ENCODE results near the gene SKOR1. TPM values are rescaled to one million over a fixed set of nuclear protein-coding genes. Genes with fewer than 3 reads are reported as not detected.

Gene SKOR1
- total and polyA plus RNA-seq, 10 of the 15 experiments (the other 5 are each of a cell fraction or from before 2014, with no cell fraction given): 0.04 to 0.36 (median 0.10) TPM; not detected in 4

DNA sequence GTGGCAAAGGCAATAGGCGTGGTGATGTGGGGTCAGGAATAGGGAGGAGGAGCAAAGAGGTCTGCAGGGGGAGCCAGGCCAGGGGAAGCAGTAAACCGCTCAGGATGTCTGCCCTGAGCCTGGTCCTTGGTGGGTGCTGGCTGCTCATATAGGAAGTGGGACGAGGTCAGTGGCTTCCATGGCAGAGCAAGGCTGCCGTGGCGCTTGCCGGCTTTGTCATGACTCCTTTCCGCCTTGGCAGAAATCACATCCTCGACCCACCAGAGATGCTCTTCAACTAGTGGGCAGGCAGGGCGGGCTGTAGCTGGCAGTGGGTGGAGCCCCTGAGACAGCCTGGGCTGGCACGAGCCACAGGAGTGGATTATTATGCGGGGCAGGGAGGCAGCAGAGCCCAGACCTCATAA, 13.1 kb upstream of the SKOR1 start:
- ATAC-seq (no peak), FAIRE-seq (no peak), DNase-seq (ENCODE audit: low read depth, low spot score) (no peak)
- in situ Hi-C loops (cut with MboI) (no loop called here), intact Hi-C loops (cut with micrococcal nuclease; ENCODE audit: unreplicated experiment) (no loop called here)
- BruUV-seq (replicated peaks): no TSS peak
- SMC1A ChIA-PET (ENCODE audit: uncharacterized antibody, unreplicated experiment): no interaction called here
- CTCF ChIA-PET: no interaction called here
- Histone ChIP-seq H3K4me1 (ENCODE audit: control insufficient read depth, insufficient read depth, low read length) (no peaks in the 10 kb centered on the region), H3K9ac (ENCODE audit: control insufficient read depth, insufficient read depth, low read length) (no peak overlapping the region), H3K79me2 (ENCODE audit: control insufficient read depth, insufficient read depth, low read length) (no peaks in the 10 kb centered on the region), H3K9me3 (replicated peaks; ENCODE audit: control insufficient read depth, insufficient read depth, low read length) (no peaks in the 10 kb centered on the region), H3K27me3 (replicated peaks in 1 of 2; ENCODE audit: control insufficient read depth in 2 of 2, insufficient read depth in 2 of 2, low read length in 1 of 2) (no peaks in the 10 kb centered on the region), H3K4me3 (no peak overlapping the region), H2AFZ (ENCODE audit: control insufficient read depth, low read depth, low read length) (no peak overlapping the region), H3K4me2 (ENCODE audit: control insufficient read depth, insufficient read depth) (no peak overlapping the region), H3K36me3 (ENCODE audit: control insufficient read depth in 2 of 2, insufficient read depth in 2 of 2, low read length in 1 of 2) (no peaks in the 10 kb centered on the region; a peak in 1 of 4 replicates), H3K27ac (ENCODE audit: control insufficient read depth, insufficient read depth) (no peak overlapping the region), H4K20me1 (ENCODE audit: control insufficient read depth, insufficient read depth) (no peaks in the 10 kb centered on the region; the same call in 1 of the 2 replicates)
- WGBS (ENCODE audit: insufficient coverage, insufficient replicate concordance, low lambda C conversion rate, missing lambda C conversion rate): 39% methylated on average over 10 of the region's 11 CpGs
- RAD21 ChIA-PET (ENCODE audit: unreplicated experiment): no interaction called here
- no peak for TF ChIP-seq POLR2A (IDR thresholded peaks at IDR 0.05; ENCODE audit: low read depth, low read length)
- no peak for TF ChIP-seq MTA2 (IDR thresholded peaks at IDR 0.05; ENCODE audit: low read depth)
- no peak for TF ChIP-seq NFYB (IDR thresholded peaks at IDR 0.05; ENCODE audit: insufficient read depth, low read depth, low read length)
- no peak for TF ChIP-seq NFYA (IDR thresholded peaks at IDR 0.05; ENCODE audit: borderline replicate concordance, low read depth, low read length)
- no peak for TF ChIP-seq EP300 (IDR thresholded peaks at IDR 0.05; ENCODE audit: borderline replicate concordance in 1 of 2, control insufficient read depth in 1 of 2, low read depth in 2 of 2, low read length in 2 of 2)
- TF ChIP-seq HSF1 (IDR thresholded peaks at IDR 0.05; ENCODE audit: low read depth, low read length): no peak
- TF ChIP-seq HDAC2 (IDR thresholded peaks at IDR 0.05): no peak
- TF ChIP-seq STAT3 (IDR thresholded peaks at IDR 0.05; ENCODE audit: low read depth, low read length): no peak
- no peak for TF ChIP-seq POLR2AphosphoS2 (IDR thresholded peaks at IDR 0.05; ENCODE audit: low read depth, low read length)
- no peak for TF ChIP-seq MYB (IDR thresholded peaks at IDR 0.05; ENCODE audit: borderline replicate concordance, low read depth, low read length)
- TF ChIP-seq PAX8 (IDR thresholded peaks at IDR 0.05): no peak
- TF ChIP-seq, protein P1, sequence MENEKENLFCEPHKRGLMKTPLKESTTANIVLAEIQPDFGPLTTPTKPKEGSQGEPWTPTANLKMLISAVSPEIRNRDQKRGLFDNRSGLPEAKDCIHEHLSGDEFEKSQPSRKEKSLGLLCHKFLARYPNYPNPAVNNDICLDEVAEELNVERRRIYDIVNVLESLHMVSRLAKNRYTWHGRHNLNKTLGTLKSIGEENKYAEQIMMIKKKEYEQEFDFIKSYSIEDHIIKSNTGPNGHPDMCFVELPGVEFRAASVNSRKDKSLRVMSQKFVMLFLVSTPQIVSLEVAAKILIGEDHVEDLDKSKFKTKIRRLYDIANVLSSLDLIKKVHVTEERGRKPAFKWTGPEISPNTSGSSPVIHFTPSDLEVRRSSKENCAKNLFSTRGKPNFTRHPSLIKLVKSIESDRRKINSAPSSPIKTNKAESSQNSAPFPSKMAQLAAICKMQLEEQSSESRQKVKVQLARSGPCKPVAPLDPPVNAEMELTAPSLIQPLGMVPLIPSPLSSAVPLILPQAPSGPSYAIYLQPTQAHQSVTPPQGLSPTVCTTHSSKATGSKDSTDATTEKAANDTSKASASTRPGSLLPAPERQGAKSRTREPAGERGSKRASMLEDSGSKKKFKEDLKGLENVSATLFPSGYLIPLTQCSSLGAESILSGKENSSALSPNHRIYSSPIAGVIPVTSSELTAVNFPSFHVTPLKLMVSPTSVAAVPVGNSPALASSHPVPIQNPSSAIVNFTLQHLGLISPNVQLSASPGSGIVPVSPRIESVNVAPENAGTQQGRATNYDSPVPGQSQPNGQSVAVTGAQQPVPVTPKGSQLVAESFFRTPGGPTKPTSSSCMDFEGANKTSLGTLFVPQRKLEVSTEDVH (IDR thresholded peaks at IDR 0.05; ENCODE audit: low read depth, partially characterized antibody): no peak
- no peak for TF ChIP-seq CHD2 (IDR thresholded peaks at IDR 0.05; ENCODE audit: borderline replicate concordance, low read depth, low read length)
- TF ChIP-seq ZNF207 (IDR thresholded peaks at IDR 0.05; ENCODE audit: borderline replicate concordance): no peak
- no peak for TF ChIP-seq KLF5 (IDR thresholded peaks at IDR 0.05; ENCODE audit: partially characterized antibody)
- no peak for TF ChIP-seq CBFB (IDR thresholded peaks at IDR 0.05; ENCODE audit: low read depth)
- no peak for TF ChIP-seq PML (IDR thresholded peaks at IDR 0.05; ENCODE audit: low read length)
- no peak for TF ChIP-seq CREB1 (IDR thresholded peaks at IDR 0.05; ENCODE audit: low read depth)
- no peak for TF ChIP-seq SIN3A (IDR thresholded peaks at IDR 0.05; ENCODE audit: low read depth, low read length)
- POLR2A ChIA-PET: no interaction called here

Data from GM12878 (cell line).